NCI-H460 (cell line): ENCODE results near the gene DEFB126. TPM values are rescaled to one million over a fixed set of nuclear protein-coding genes. Genes with fewer than 3 reads are reported as not detected.
"Not testable (repeated sequence)": the region's sequence is repeated elsewhere in the genome, so short reads cannot be mapped to it uniquely, and the experiment has no call there.

Experiments
- DNase-seq: peaks from one replicate; pipeline ENCODE4 v3.0.0-alpha.2; 2016; ENCODE audit warnings: low read depth; ENCODE audit errors: extremely low read depth
- polyA plus RNA-seq: library from polyadenylated mRNA; depleted of rRNA; stranded (reverse); fragments of >200 nt; gene quantifications from 2 replicates; pipeline ENCODE4 v1.2.3, GENCODE V29; 2014; cell fraction: nucleus; rRNA removed
- total RNA-seq: library from RNA; depleted of rRNA; stranded (reverse); fragments of >200 nt; shearing (Covaris generic); gene quantifications from 2 replicates; pipeline ENCODE4 v1.2.3, GENCODE V29; 2014; rRNA removed

The DEFB126 gene, protein sequence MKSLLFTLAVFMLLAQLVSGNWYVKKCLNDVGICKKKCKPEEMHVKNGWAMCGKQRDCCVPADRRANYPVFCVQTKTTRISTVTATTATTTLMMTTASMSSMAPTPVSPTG
- total RNA-seq: not detected in 2 replicates
- not detected in 2 replicates for polyA plus RNA-seq

DNA sequence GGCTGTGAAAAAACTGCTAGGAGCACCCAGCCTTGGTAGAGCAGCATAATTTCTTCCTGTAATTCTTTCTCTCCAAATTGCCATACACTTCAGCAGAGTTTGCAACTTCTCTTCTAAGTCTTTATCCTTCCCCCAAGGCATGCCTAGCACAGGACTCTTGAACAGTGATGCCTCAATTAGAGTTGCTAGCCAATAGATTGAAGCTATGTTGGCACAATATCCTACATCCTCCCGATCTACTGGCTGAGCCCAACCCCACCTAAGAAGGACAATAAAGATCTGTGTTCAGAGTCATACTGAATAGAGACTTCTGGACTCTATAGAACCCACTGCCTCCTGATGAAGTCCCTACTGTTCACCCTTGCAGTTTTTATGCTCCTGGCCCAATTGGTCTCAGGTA, at the start of gene DEFB126:
DEFB126 (plus strand) TSS at position 301 of the 400 bp plus-strand sequence; CDS start at position 340, 39 bp downstream.
- no peak for DNase-seq

DNA sequence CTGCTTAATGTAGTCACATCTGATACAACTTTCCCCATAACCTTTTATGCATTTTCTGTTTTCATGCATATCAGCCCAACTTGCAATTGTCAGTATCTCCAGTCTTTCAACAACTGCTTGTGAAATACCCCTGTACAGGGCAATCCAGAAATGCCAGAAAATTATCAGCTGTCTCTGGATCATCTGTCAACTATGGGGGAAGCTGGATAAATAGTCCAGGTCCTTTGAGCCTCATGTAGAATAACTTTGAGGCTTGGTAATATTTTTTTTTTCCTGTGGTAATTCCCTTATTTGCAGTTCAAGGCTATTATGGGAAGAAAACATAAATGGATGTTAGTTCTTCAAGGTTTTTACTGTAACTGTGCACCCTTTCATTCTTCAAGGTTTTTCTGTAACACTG, 48.7 kb upstream of the DEFB126 start:
- no peak for DNase-seq

DNA sequence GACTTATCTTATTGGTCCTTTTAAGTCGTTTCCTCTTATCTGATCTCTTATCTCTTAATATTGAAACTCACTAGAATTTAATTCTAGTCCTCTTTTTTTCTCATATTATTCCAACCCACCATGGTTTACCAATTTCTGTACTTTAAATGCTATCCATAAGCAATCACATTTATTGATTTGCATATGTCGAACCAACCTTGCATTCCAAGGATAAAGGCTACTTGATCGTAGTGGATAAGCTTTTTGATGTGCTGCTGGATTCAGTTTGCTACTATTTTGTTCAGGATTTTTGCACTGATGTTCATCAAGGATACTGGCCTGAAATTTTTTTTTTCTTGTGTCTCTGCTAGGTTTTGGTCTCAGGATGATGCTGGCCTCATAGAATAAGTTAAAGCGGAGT, 47.2 kb upstream of the DEFB126 start:
- no peak for DNase-seq

DNA sequence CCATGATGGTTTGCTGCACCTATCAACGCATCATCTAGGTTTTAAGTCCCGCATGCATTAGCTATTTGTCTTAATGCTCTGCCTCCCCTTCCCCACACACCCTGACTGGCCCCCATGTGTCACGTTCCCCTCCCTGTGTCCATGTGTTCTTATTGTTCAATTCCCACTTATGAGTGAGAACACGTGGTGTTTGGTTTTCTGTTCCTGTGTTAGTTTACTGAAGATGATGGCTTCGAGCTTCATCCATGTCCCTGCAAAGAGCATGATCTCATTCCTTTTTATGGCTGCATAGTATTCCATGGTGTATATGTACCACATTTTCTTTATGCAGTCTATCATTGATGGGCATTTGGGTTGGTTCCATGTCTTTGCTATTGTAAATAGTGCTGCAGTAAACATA, 44.7 kb upstream of the DEFB126 start:
- not testable (repeated sequence) for DNase-seq

DNA sequence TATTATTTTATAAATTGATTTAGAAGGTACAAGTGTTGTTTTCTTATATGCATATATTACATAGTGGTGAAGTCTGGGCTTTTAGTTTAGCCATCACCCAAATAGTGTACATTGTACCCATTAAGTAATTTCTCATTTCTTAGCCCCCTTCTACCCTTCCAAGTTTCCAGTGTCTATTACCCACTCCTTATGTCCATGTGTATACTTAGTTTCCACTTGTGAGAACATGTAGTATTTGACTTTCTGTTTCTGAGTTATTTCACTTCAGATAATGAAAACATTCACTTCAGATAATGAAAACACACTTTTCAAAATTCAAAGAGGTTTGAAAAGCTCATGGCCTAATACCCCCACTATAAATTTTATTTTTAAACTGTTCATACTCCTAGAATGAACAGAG, 40.4 kb upstream of the DEFB126 start:
- DNase-seq: no peak

DNA sequence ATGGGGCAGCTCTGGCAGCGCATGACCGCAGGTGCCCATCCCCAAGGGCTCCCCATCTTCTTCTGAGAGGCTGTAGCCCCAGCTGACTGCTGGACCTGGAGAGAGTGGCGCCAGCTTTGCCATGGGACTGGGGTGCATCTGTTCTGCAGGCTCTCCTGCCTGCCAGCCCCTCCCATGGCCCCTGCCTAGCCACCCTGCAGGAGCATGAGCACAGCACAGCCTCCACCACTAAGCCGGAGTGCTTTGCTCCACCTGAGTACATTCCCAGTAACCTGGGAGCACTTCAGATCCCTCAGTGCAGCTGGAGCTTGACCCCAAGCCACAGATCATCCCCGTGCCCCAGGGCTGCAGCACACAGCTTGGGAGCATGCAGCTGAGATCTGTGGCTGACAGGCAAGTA, 38.9 kb upstream of the DEFB126 start:
- DNase-seq: no peak

DNA sequence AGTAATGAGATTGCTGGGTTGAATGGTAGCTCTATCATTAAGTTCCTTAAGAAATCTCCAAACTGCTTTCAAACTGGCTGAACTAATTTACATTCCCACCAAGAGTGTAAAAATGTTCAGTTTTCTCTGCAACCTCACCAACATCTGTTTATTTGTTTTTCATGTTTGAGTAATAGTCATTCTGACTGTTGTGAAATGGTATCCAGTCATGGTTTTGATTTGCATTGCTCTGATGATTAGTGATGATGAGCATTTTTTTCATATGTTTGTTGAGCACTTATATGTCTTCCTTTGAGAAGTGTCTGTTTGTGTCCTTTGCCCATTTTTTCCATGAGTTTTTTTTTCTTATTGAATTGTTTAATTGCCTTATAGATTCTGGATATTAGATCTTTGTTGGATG, 30.0 kb upstream of the DEFB126 start:
- DNase-seq: no peak

DNA sequence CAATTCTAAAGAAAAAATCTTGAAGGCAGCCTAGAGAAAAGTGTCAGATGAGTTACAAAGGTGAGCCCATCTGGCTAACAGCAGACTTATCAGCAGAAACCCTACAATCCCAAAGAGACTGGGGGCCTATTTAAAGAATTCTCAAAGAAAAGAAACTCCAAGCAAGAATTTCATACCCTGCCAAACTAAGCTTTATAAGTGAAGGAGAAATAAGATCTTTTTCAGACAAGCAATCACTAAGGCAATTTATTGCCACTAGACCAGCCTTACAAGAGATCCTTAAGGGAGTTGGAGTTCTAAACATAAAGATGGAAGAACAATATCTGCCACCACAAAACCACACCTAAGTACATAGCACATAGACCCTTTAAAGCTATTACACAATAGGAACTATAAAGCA, 24.9 kb upstream of the DEFB126 start:
- DNase-seq: no peak

DNA sequence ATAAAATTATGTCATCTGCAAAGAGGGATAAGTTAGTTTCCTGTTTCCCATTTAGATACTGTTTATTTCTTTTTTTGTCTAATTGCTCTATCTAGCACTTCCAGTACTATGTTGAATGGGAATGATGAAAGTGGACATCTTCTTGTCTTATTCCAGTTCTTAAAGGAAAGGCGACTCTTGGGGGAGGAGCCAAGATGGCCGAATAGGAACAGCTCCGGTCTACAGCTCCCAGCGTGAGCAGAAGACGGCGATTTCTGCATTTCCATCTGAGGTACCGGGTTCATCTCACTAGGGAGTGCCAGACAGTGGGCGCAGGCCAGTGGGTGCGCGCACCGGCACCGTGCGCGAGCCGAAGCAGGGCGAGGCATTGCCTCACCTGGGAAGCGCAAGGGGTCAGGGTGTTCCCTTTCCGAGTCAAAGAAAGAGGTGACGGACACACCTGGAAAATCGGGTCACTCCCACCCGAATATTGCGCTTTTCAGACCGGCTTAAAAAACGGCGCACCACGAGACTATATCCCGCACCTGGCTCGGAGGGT, 12.5 kb upstream of the DEFB126 start:
- not testable (repeated sequence) for DNase-seq

DNA sequence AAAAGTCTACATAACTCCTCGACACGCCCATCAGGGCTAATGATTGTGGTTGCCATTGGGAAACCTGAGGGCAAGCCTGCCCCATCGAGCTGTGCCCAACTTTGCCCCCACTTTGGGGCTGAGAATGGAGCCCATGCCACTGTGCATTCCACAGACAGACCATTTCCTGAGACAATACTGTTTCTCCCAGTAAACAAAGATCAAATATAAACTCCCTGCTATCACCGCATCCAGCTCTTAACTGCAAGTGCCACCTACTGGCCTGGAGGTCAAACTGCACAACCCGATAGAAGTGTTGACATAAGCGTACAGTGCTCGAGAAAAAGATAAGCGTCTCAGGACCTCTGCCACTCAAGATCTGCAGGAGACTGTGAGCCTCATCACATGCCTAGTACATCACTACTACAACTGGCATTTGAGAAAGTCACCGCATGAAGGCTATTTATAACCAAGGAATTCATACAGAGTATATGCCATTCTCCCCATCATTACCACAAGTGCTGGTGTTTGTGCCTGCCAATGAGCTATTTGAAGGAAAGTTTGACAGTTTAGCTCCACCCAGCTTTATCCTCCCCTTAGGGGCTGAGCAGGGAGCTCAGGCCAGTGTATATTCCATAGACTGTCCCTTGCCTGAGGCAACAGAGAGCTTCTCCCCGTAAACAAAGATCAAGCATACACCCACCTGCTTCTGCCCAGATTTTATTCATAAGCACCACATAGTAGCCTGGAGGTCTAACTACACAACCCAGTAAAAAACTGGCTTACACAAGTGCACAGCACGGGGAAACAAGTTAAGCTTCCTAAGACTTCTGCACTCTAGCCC, 4.5 kb upstream of the DEFB126 start:
- peak; percentile 22 for DNase-seq

DNA sequence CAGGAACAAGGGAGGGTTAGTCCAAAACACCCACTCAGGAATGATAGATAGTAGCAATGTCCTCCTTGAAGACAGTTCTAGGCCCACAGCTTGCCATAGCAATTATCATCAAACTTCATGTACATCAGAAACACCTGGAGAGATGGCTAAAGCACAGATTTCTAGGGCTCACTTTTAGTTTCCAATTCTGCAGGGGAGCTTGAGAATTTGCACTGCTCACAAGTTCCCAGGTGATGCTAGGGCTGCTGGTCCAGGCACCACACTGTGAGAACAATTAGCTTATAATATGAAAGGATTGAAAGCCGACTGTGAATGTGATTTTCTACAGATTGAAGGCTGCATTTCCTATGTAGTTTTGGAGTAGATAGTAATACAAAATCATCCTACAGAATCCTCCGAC, 3.5 kb downstream of the DEFB126 start:
- no peak for DNase-seq

DNA sequence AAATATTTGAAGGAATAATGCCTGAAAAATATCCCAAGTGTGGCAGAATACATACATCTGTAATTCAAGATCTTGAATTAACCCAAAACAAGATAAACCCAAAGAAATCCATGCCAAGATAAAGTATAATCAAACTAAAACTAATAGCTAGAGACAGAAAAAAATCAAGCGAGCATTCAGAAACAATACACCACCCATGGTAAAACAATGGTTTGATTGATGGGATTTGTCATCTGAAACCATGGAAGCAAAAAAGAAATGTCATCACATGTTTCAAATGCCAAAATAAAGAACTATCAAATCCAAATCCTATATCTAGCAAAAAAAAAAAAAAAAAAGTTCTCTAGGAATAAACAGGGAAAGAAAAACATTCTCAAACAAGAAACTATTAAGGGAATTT, 9.7 kb downstream of the DEFB126 start:
- no peak for DNase-seq

DNA sequence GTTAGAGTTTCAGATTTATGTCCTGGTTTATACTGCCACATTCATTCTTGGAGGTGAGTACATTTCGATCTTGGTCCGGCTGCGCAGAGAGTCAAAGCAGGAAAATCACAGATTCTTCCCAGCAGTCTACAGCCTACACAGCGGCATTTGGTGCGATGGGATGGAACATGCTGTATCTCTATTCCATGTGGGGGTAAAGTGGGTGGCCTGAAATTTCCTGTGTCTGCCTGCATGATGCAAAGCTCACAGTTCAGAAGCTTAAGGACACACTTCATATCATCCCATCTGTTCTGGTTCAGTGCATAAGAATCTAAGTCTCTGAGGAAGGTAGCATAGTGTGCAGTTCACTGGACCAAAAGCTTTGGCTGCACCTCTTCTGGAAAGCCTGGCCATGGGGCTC, 14.8 kb downstream of the DEFB126 start, which contains the start of gene DEFB127:
DEFB127 (plus strand) TSS at position 301 of the 400 bp plus-strand sequence; CDS start at position 392, 91 bp downstream.
- DNase-seq: no peak

DNA sequence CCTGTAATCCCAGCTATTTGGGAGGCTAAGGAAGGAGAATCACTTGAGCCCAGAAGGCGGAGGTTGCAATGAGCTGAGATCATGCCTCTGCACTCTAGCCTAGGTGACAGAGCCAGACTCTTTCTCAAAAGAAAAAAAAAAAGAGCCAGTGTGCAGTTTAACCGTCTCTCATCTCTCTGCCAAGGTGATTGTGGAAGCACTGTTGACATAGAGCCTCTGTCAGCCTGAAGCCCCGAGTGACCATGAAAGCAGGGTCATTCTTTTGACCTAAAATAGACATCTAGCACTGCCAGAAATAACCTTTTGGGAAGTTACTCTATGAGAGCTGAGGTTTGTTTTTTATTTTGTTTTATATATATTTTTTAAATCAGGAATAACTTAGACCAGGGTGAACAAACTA, 22.2 kb downstream of the DEFB126 start:
- DNase-seq: no peak

DNA sequence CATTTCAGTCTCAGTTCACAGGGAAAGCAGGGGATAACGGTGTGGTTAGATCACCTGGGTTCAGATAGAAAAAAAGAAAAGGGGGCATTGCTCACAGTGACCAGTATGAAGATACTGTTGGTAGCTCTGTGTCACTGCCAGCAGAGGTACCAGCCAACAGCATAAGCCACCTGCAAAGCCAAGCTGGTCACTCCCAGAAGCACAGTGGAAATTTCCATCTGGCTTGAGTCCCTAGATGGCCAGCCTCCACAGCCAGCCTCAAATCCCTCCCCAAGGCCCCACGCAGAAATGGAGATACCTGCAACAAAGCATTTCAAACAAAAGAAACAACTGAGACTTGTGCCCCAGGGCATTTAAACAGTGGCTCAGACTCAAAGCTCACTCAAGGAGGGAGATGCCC, 26.5 kb downstream of the DEFB126 start:
- no peak for DNase-seq

DNA sequence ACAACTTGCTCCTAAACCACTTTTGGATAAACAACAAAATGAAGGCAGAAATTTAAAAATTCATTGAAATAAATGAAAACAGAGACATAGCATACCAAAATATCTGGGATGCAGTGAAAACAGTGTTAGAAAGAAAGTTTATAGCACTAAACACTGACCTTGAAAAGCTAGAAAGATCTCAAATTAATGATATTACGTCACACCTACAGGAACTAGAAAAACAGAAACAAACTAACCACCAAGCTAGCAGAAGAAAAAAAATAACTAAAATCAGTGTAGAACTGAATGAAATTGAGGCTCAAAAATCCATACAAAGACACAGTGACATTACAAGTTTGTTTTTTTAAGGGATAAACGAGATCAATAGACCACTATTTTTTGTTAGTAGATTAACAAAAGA, 41.9 kb downstream of the DEFB126 start:
- DNase-seq: no peak

DNA sequence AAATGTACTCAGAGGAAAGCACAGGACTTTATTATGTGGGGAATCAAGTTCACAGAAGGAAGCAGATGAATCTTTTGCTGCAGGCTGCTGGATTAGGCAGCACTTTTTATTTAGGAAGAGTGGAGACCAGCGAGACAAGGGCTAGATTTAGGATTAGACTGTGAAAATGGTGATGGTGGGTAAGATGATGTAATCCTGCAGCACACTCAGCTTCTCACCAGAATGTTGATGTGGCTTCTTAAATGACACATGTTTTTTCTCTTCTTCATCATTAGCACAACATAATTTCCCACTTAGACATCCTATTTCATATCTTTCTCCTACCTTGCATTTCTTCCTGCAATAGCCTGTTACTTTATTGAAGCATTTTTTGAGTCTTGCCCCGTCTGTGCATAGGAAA, 45.3 kb downstream of the DEFB126 start:
- no peak for DNase-seq

DNA sequence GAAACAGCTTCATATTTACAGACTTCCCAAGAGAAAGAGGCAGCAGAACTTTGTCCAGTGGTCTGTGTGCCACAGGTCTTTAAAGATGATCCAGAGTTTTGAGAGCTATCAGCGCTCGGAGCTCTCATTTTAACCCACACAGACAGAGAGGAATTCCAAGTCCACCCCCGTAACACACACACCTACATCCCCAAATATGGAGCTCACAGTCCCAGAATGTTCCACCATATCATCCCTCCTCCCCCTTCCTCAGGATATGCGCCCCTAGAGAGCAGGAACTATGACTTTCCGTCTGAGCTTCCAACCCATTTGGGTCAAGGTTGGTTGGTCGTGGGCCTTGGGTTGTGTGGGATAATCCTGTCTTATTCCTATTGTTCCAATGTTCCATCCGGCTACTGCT, 47.2 kb downstream of the DEFB126 start, which contains the start of gene DEFB128:
DEFB128 (minus strand) TSS at position 101 of the 400 bp plus-strand sequence; CDS start at position 13, 88 bp downstream.
- no peak for DNase-seq
